GM23248 (cell line): ENCODE results near the gene CHRNE. TPM values are rescaled to one million over a fixed set of nuclear protein-coding genes. Genes with fewer than 3 reads are reported as not detected.

Experiments used
- DNase-seq: peaks from one replicate; pipeline ENCODE4 v3.0.0-alpha.2; 2015
- H2AFZ ChIP-seq: fragments of 200-600 bp; sonication (generic); 2 replicates; pipeline ENCODE4 v1.6.1; 2016; ENCODE audit warnings: antibody characterized with exemption
- H3F3A ChIP-seq: fragments of 200-600 bp; sonication (generic); 2 replicates; pipeline ENCODE4 v1.6.1; 2016; ENCODE audit warnings: mild to moderate bottlenecking, antibody characterized with exemption, mixed run types; ENCODE audit not compliant: insufficient read depth
- H3K27ac ChIP-seq: fragments of 200-600 bp; sonication (generic); 2 replicates; pipeline ENCODE4 v1.5.1; 2016; ENCODE audit warnings: mild to moderate bottlenecking
- H3K27me3 ChIP-seq: fragments of 200-600 bp; sonication (generic); replicated peaks from 2 replicates; pipeline ENCODE4 v1.6.1; 2016; ENCODE audit warnings: mild to moderate bottlenecking; ENCODE audit not compliant: insufficient read depth
- H3K36me3 ChIP-seq: fragments of 200-600 bp; sonication (generic); 2 replicates; pipeline ENCODE4 v1.6.1; 2016; ENCODE audit warnings: low read depth, mild to moderate bottlenecking
- H3K4me1 ChIP-seq: fragments of 200-600 bp; sonication (generic); 2 replicates; pipeline ENCODE4 v1.6.1; 2016; ENCODE audit warnings: mild to moderate bottlenecking; ENCODE audit not compliant: insufficient read depth
- H3K4me2 ChIP-seq: fragments of 200-600 bp; sonication (generic); one replicate; pipeline ENCODE4 v1.6.1; 2016; ENCODE audit warnings: mild to moderate bottlenecking; ENCODE audit not compliant: unreplicated experiment
- H3K4me3 ChIP-seq: fragments of 200-600 bp; sonication (generic); 2 replicates; pipeline ENCODE4 v1.5.1; 2016; ENCODE audit warnings: mild to moderate bottlenecking
- H3K79me2 ChIP-seq: fragments of 200-600 bp; sonication (generic); 2 replicates; pipeline ENCODE4 v1.6.1; 2016; ENCODE audit warnings: mild to moderate bottlenecking; ENCODE audit not compliant: insufficient read depth
- H3K9ac ChIP-seq: fragments of 200-600 bp; sonication (generic); 2 replicates; pipeline ENCODE4 v1.6.1; 2016; ENCODE audit warnings: mild to moderate bottlenecking
- H3K9me2 ChIP-seq: fragments of 200-600 bp; sonication (generic); 2 replicates; pipeline ENCODE4 v1.6.1; 2016; ENCODE audit warnings: mixed run types, mild to moderate bottlenecking, moderate library complexity; ENCODE audit not compliant: insufficient read depth
- H3K9me3 ChIP-seq: fragments of 200-600 bp; sonication (generic); one replicate; pipeline ENCODE4 v1.6.1; 2017; ENCODE audit warnings: low read depth
- H4K20me1 ChIP-seq: fragments of 200-600 bp; sonication (generic); 2 replicates; pipeline ENCODE4 v1.6.0; 2016; ENCODE audit not compliant: insufficient read depth
- EZH2 ChIP-seq: fragments of 200-600 bp; sonication (generic); IDR thresholded peaks from 2 replicates; pipeline ENCODE4 v1.6.1; 2018; ENCODE audit warnings: antibody characterized with exemption, mild to moderate bottlenecking; ENCODE audit not compliant: insufficient read depth, poor library complexity, severe bottlenecking
- EZH2phosphoT487 ChIP-seq: fragments of 200-600 bp; sonication (generic); IDR thresholded peaks from 2 replicates; pipeline ENCODE4 v1.6.1; 2018; ENCODE audit warnings: antibody characterized with exemption, moderate library complexity, mild to moderate bottlenecking, low read depth; ENCODE audit not compliant: insufficient read depth
- WGBS, 2 experiments: methylation state at CpG; one replicate each; pipeline ENCODE4 v1.1.6; 2015 to 2017; ENCODE audit warnings: low lambda C conversion rate in 2 of 2, low coverage in 1 of 2; ENCODE audit errors: missing lambda C conversion rate in 2 of 2; 5-methylcytosine and 5-hydroxymethylcytosine counted together
- in situ Hi-C: fragments of 300-500 bp; cut with MboI; formaldehyde crosslinking; loops from 2 replicates; pipeline ENCODE4 v1.15.0; 2020
- polyA plus RNA-seq: library from polyadenylated mRNA; unstranded; fragments of >200 nt; fragmentation: Nextera tagmentation; extraction: Ambion mirVana; gene quantifications from 2 replicates; pipeline ENCODE4 v1.2.1, GENCODE V29; 2016
- total RNA-seq: library from RNA; depleted of rRNA; stranded (reverse); fragments of >200 nt; shearing (Covaris generic); gene quantifications from 2 replicates; pipeline ENCODE4 v1.2.3, GENCODE V29; 2014

CHRNE gene
- total and polyA plus RNA-seq, 2 experiments from 2014 or later = 0.84 to 0.86 TPM

DNA sequence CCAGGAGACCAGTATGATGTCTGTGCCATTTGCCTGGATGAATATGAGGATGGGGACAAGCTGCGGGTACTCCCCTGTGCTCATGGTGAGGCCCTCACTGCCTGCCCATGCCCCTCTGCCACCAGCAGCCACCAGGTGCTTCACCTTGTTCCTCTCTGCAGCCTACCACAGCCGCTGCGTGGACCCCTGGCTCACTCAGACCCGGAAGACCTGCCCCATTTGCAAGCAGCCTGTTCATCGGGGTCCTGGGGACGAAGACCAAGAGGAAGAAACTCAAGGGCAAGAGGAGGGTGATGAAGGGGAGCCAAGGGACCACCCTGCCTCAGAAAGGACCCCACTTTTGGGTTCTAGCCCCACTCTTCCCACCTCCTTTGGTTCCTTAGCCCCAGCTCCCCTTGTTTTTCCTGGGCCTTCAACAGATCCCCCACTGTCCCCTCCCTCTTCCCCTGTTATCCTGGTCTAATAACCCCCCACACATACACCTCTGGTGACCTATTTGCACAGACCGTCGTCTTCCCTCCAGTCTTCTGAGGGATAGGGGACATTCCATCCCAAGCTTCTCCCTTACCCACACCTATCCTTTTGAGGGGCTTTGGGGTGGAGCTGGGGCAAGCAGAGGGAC is 41.8 kb upstream of the CHRNE start:
- H3K4me2 ChIP-seq = peak overlapping the region; percentile 57
- no peaks in the 10 kb centered on the region for H3K9me2 ChIP-seq
- H3K4me3 ChIP-seq = peak overlapping the region; percentile 93
- 67 to 77% methylated on average over 8 of the region's 8 CpGs for WGBS, 2 experiments
- H3K4me1 ChIP-seq = peaks cover 23% of the 10 kb centered on the region
- H3K79me2 ChIP-seq = peaks cover 78% of the 10 kb centered on the region
- no peaks in the 10 kb centered on the region for H3K9me3 ChIP-seq
- peaks cover 6% of the 10 kb centered on the region; the same call in 1 of the 2 replicates for H4K20me1 ChIP-seq
- TF ChIP-seq EZH2phosphoT487 (no peak), EZH2 (no peak)
- no peaks in the 10 kb centered on the region for H3K27me3 ChIP-seq
- no peak overlapping the region for H2AFZ ChIP-seq
- peak overlapping the region; percentile 83 for H3K9ac ChIP-seq
- no peak for DNase-seq
- in situ Hi-C loops = no loop called here
- H3K36me3 ChIP-seq = peaks cover 11% of the 10 kb centered on the region
- H3F3A ChIP-seq = peaks cover 60% of the 10 kb centered on the region
- peak overlapping the region; percentile 91 for H3K27ac ChIP-seq

GRCh38 chr17:4944163-4944553 is 41.3 kb upstream of the CHRNE start:
- WGBS, 2 experiments = 52 to 74% methylated on average over 3 of the region's 3 CpGs
- peak overlapping the region; percentile 91 for H3K27ac ChIP-seq
- H4K20me1 ChIP-seq = peaks cover 6% of the 10 kb centered on the region; the same call in 1 of the 2 replicates

DNA sequence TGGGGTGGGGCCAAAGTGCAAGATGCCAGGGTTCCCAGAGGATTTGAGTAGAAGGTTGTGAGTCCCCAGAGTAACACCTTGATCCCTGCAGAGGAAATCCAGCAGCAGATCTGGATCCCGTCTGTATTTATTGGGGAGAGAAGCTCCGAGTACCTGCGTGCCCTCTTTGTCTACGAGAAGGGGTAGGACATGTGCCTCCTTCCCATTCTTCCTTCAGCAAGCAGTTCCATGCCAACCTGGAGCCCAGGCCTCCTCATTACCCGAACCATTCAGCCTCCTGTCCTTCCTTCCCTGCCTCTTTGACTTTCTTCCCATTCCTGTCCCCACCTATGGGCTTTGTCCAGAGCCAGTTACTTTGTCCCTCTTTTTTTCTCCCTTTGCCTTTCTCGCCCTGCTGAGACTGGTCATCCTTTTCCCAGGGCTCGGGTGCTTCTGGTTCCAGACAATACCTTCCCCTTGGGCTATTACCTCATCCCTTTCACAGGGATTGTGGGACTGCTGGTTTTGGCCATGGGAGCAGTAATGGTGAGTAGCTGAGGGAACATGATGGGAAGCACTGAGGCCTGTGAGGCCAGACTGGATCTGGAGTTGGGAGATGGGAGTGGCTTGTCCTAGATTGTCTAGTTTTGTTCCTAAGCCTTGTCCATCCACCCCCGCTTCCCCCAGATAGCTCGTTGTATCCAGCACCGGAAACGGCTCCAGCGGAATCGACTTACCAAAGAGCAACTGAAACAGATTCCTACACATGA is 40.0 kb upstream of the CHRNE start:
- Histone ChIP-seq H3K9me2 (no peaks in the 10 kb centered on the region), H3K4me1 (peaks cover 29% of the 10 kb centered on the region), H3K36me3 (peaks cover 11% of the 10 kb centered on the region), H3K27me3 (no peaks in the 10 kb centered on the region), H3K4me2 (no peak overlapping the region), H4K20me1 (peaks cover 6% of the 10 kb centered on the region; the same call in 1 of the 2 replicates), H2AFZ (no peak overlapping the region), H3K4me3 (no peak overlapping the region), H3F3A (peaks cover 60% of the 10 kb centered on the region), H3K27ac (peak overlapping the region; percentile 91), H3K9me3 (no peaks in the 10 kb centered on the region), H3K79me2 (peaks cover 90% of the 10 kb centered on the region), H3K9ac (peak overlapping the region; percentile 94; the same call in 1 of the 2 replicates)
- peak; percentile 25 for DNase-seq
- in situ Hi-C loops = no loop called here
- no peak for TF ChIP-seq EZH2phosphoT487
- 74 to 76% methylated on average over 13 of the region's 13 CpGs for WGBS, 2 experiments

More at GRCh38 chr17:4944163-4944553, 41.3 kb upstream of the CHRNE start:
- H3K4me3 ChIP-seq = no peak overlapping the region
- no peaks in the 10 kb centered on the region for H3K27me3 ChIP-seq
- peaks cover 81% of the 10 kb centered on the region for H3K79me2 ChIP-seq
- peaks cover 23% of the 10 kb centered on the region for H3K4me1 ChIP-seq
- H3K4me2 ChIP-seq = no peak overlapping the region
- peaks cover 11% of the 10 kb centered on the region for H3K36me3 ChIP-seq
- peaks cover 60% of the 10 kb centered on the region for H3F3A ChIP-seq
- H3K9me2 ChIP-seq = no peaks in the 10 kb centered on the region
- no peak for TF ChIP-seq EZH2
- no peak for TF ChIP-seq EZH2phosphoT487
- no peaks in the 10 kb centered on the region for H3K9me3 ChIP-seq
- no peak for DNase-seq
- peak overlapping the region; percentile 83 for H3K9ac ChIP-seq
- no peak overlapping the region for H2AFZ ChIP-seq
- in situ Hi-C loops = no loop called here

GRCh38 chr17:4941319-4941610 is 38.4 kb upstream of the CHRNE start:
- peak overlapping the region; percentile 81; the same call in 1 of the 2 replicates for H2AFZ ChIP-seq
- TF ChIP-seq EZH2phosphoT487 = no peak
- TF ChIP-seq EZH2 = no peak
- no peak for DNase-seq
- H3K4me1 ChIP-seq = peaks cover 29% of the 10 kb centered on the region
- H3K27ac ChIP-seq = peak overlapping the region; percentile 80
- no peaks in the 10 kb centered on the region for H3K9me3 ChIP-seq
- H3K27me3 ChIP-seq = no peaks in the 10 kb centered on the region
- peaks cover 6% of the 10 kb centered on the region; the same call in 1 of the 2 replicates for H4K20me1 ChIP-seq
- peak overlapping the region; percentile 94 for H3K9ac ChIP-seq
- peak overlapping the region; percentile 93 for H3K4me2 ChIP-seq
- 34 to 48% methylated on average over 4 of the region's 4 CpGs for WGBS, 2 experiments
- H3F3A ChIP-seq = peaks cover 51% of the 10 kb centered on the region
- in situ Hi-C loops = no loop called here
- H3K36me3 ChIP-seq = peaks cover 5% of the 10 kb centered on the region
- peaks cover 75% of the 10 kb centered on the region for H3K79me2 ChIP-seq
- H3K9me2 ChIP-seq = no peaks in the 10 kb centered on the region
- peak overlapping the region; percentile 94 for H3K4me3 ChIP-seq
